Epithelial cell of proximal tubule (primary cell): ENCODE results near the gene KRTAP1-3. TPM values are rescaled to one million over a fixed set of nuclear protein-coding genes. Genes with fewer than 3 reads are reported as not detected.

Experiments used
- DNase-seq: peaks from one replicate; pipeline ENCODE4 v3.0.0-alpha.2; 2011; ENCODE audit warnings: low read depth
- H3K4me3 ChIP-seq: 2 replicates; pipeline ENCODE4 v1.5.1; 2011; ENCODE audit warnings: low read depth, mild to moderate bottlenecking, low read length
- CTCF ChIP-seq: conservative IDR thresholded peaks from 2 replicates; pipeline ENCODE4 v1.5.1; 2012; ENCODE audit warnings: low read depth, mild to moderate bottlenecking, low read length
- total RNA-seq: library from RNA; depleted of rRNA; stranded (reverse); fragments of >200 nt; gene quantifications from 2 replicates; pipeline ENCODE4 v1.2.3, GENCODE V29; 2015

KRTAP1-3 gene
- total RNA-seq, 1 donor from 2014 or later = not detected

- H3K4me3 ChIP-seq = no peak overlapping the region
- no peak for TF ChIP-seq CTCF
- no peak for DNase-seq
Observed at GRCh38 chr17:41020336-41020735, 14.3 kb downstream of the KRTAP1-3 start.

- DNase-seq = no peak
- H3K4me3 ChIP-seq = no peak overlapping the region
- TF ChIP-seq CTCF = no peak
Observed at GRCh38 chr17:41019415-41019814, 15.3 kb downstream of the KRTAP1-3 start.

- DNase-seq = no peak
- TF ChIP-seq CTCF = no peak
- H3K4me3 ChIP-seq = no peak overlapping the region
Observed at GRCh38 chr17:41018541-41018940, 16.1 kb downstream of the KRTAP1-3 start.

GRCh38 chr17:41016578-41017215, 18.0 kb downstream of the KRTAP1-3 start:
- no peak overlapping the region for H3K4me3 ChIP-seq
- DNase-seq = no peak
- TF ChIP-seq CTCF = no peak

- no peak overlapping the region for H3K4me3 ChIP-seq
- TF ChIP-seq CTCF = no peak
- DNase-seq = no peak
Observed at GRCh38 chr17:41015454-41015853, 19.2 kb downstream of the KRTAP1-3 start.

- no peak for DNase-seq
- H3K4me3 ChIP-seq = no peak overlapping the region
- TF ChIP-seq CTCF = no peak
Observed at GRCh38 chr17:41013606-41014005, 21.1 kb downstream of the KRTAP1-3 start.

GRCh38 chr17:41013181-41013580, 21.5 kb downstream of the KRTAP1-3 start:
- TF ChIP-seq CTCF = no peak
- DNase-seq = no peak
- no peak overlapping the region for H3K4me3 ChIP-seq
